OCI-LY1 (cell line): ENCODE results near the gene NARF.

Experiments used
- EZH2 ChIP-seq: fragments of 200-600 bp; sonication (generic), shearing (Covaris generic); IDR thresholded peaks from 2 replicates; pipeline ENCODE4 v1.8.0; 2017; ENCODE audit warnings: borderline replicate concordance, mixed run types, mild to moderate bottlenecking, antibody characterized with exemption, low read length, moderate library complexity, mixed read lengths
- TF ChIP-seq, protein P1 (sequence below): fragments of 200-600 bp; sonication (generic), shearing (Covaris generic); IDR thresholded peaks from 2 replicates; pipeline ENCODE4 v1.5.1; 2017; ENCODE audit warnings: mild to moderate bottlenecking, antibody characterized with exemption, low read length, moderate library complexity, mixed read lengths

DNA sequence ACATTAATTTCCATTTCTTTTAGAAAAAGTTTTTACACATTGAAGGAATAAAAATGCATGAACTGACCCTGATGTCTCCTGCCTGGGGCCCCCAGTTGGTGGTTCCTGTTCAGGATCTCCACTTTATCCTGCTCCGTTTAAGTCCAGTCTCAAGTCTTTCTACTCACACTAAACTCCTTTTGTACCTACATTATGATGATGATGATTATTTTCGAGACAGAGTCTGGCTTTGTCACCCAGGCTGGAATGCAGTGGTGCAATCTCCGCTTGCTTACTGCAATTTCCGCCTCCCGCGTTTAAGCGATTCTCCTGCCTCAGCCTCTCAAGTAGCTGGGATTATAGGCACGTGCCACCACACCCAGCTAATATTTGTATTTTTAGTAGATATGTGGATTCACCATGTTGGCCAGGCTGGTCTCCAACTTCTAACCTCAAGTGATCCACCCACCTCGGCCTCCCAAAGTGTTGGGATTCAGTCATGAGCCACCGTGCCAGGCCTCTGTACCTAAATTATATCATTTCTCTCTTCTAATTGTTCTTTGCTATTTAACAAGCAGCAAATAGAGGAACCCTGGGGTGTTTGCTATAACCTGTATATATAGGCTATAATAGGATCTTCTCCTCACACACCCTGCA, 58.8 kb downstream of the NARF start:
- TF ChIP-seq, protein P1, sequence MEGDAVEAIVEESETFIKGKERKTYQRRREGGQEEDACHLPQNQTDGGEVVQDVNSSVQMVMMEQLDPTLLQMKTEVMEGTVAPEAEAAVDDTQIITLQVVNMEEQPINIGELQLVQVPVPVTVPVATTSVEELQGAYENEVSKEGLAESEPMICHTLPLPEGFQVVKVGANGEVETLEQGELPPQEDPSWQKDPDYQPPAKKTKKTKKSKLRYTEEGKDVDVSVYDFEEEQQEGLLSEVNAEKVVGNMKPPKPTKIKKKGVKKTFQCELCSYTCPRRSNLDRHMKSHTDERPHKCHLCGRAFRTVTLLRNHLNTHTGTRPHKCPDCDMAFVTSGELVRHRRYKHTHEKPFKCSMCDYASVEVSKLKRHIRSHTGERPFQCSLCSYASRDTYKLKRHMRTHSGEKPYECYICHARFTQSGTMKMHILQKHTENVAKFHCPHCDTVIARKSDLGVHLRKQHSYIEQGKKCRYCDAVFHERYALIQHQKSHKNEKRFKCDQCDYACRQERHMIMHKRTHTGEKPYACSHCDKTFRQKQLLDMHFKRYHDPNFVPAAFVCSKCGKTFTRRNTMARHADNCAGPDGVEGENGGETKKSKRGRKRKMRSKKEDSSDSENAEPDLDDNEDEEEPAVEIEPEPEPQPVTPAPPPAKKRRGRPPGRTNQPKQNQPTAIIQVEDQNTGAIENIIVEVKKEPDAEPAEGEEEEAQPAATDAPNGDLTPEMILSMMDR, result no peak
- TF ChIP-seq EZH2, result no peak
